Activated T-cell treated with anti-CD3 and anti-CD28 coated beads, Interleukin-2, amount 50 U/mL, for 72 hours (primary cell): ENCODE data around the gene HES6. TPM values are rescaled to one million over a fixed set of nuclear protein-coding genes. Genes with fewer than 3 reads are reported as not detected.
A peak's percentile ranks its signal among the peaks of the same experiment; 100 is the strongest.

Source experiments
- ATAC-seq, 2 donors: fragments of 150-1000 bp; cut with Tn5 transposase; replicated peaks in 1 of 2; 2 replicates each; pipeline ENCODE4 v1.10.0; 2021; ENCODE audit warnings: moderate library complexity in 2 of 2, mild to moderate bottlenecking in 1 of 2
- DNase-seq, 2 donors: peaks; one replicate each; pipeline ENCODE4 v3.0.0; 2021 to 2022; ENCODE audit warnings: mixed read lengths in 1 of 2
- H3K27ac Mint-ChIP-seq: one replicate; pipeline ENCODE4 v1.8.0; 2022; ENCODE audit warnings: mild to moderate bottlenecking, moderate library complexity, mixed read lengths
- H3K27me3 Mint-ChIP-seq: one replicate; pipeline ENCODE4 v1.8.0; 2022; ENCODE audit warnings: low read depth, mixed read lengths
- H3K36me3 Mint-ChIP-seq, 2 donors: one replicate each; pipeline ENCODE4 v1.8.0; 2022; ENCODE audit warnings: mixed read lengths in 2 of 2, mild to moderate bottlenecking in 1 of 2; ENCODE audit not compliant: insufficient read depth in 2 of 2
- H3K4me1 Mint-ChIP-seq: one replicate; pipeline ENCODE4 v1.8.0; 2022; ENCODE audit warnings: low read depth, mixed read lengths
- H3K4me3 Mint-ChIP-seq, 2 donors: one replicate each; pipeline ENCODE4 v1.8.0; 2022; ENCODE audit warnings: mild to moderate bottlenecking in 2 of 2, mixed read lengths in 2 of 2, moderate library complexity in 2 of 2
- H3K9me3 Mint-ChIP-seq, 2 donors: one replicate each; pipeline ENCODE4 v1.8.0; 2022; ENCODE audit warnings: mixed read lengths in 2 of 2
- total RNA-seq, 2 donors: library from RNA; stranded (reverse); gene quantifications; one replicate each; pipeline ENCODE4 v1.2.3, GENCODE V29; 2022

Gene HES6
- total RNA-seq, 2 donors from 2014 or later = 1.6 to 2.0 TPM

- Mint-ChIP-seq H3K4me1 (peaks cover 43% of the 10 kb centered on the region), H3K27me3 (no peaks in the 10 kb centered on the region), H3K36me3 (peaks cover 0 to 2% of the 10 kb centered on the region in 2 donors), H3K4me3 (peak overlapping the region; percentile 80 to 81), H3K27ac (peak overlapping the region; percentile 83), H3K9me3 (no peaks in the 10 kb centered on the region)
- ATAC-seq (no peak), DNase-seq (no peak)
Observed at GRCh38 chr2:238203973-238204683, 35.7 kb downstream of the HES6 start.

- DNase-seq = peak; percentile 92 to 94
- Mint-ChIP-seq H3K4me3 (peak within 1 kb of the TSS; percentile 86 to 94), H3K4me1 (peaks cover 48% of the 10 kb centered on the region), H3K9me3 (no peaks in the 10 kb centered on the region), H3K36me3 (peaks cover 0 to 2% of the 10 kb centered on the region in 2 donors), H3K27me3 (no peaks in the 10 kb centered on the region), H3K27ac (peak within 1 kb of the TSS; percentile 83)
- ATAC-seq = peak; percentile 98
Observed at GRCh38 chr2:238203094-238203972, 36.5 kb downstream of the HES6 start, which contains the start of gene ILKAP. Gene ILKAP, minus strand, starts transcription at chr2:238203695. Its CDS starts 142 bp downstream, at chr2:238203553.

GRCh38 chr2:238202326-238203093 is 37.3 kb downstream of the HES6 start:
- no peaks in the 10 kb centered on the region for H3K9me3 Mint-ChIP-seq
- no peak for ATAC-seq
- no peak for DNase-seq
- H3K36me3 Mint-ChIP-seq = peaks cover 0 to 2% of the 10 kb centered on the region in 2 donors
- H3K27me3 Mint-ChIP-seq = no peaks in the 10 kb centered on the region
- peak overlapping the region; percentile 62 for H3K27ac Mint-ChIP-seq
- H3K4me1 Mint-ChIP-seq = peaks cover 53% of the 10 kb centered on the region
- peak overlapping the region; percentile 86 to 94 for H3K4me3 Mint-ChIP-seq

- no peak overlapping the region for H3K4me3 Mint-ChIP-seq
- no peak for ATAC-seq
- H3K27me3 Mint-ChIP-seq = no peaks in the 10 kb centered on the region
- no peaks in the 10 kb centered on the region for H3K9me3 Mint-ChIP-seq
- no peak for DNase-seq
- no peak overlapping the region for H3K27ac Mint-ChIP-seq
- peaks cover 14 to 30% of the 10 kb centered on the region in 2 donors for H3K36me3 Mint-ChIP-seq
- H3K4me1 Mint-ChIP-seq = no peaks in the 10 kb centered on the region
Observed at GRCh38 chr2:238190445-238190844, 49.4 kb downstream of the HES6 start.

Other genes with a start within 250 kb of the HES6 start
- 10 to 100 TPM; 36.3 to 38.2 TPM for gene SCLY, start 179.0 kb downstream of the HES6 start, total RNA-seq
- gene ESPNL, start 139.7 kb downstream of the HES6 start, total RNA-seq = under 1 TPM; 0.07 to 0.19 TPM
- gene KLHL30, start 101.4 kb downstream of the HES6 start, total RNA-seq = not detected
- gene ERFE, start 81.1 kb downstream of the HES6 start, total RNA-seq = under 1 TPM; 0.60 to 0.88 TPM
- gene ILKAP, start 36.3 kb downstream of the HES6 start, total RNA-seq = 10 to 100 TPM; 53.2 to 55.5 TPM
- gene PER2, start 48.6 kb upstream of the HES6 start, total RNA-seq = 10 to 100 TPM in 1 of 2 donors, 1 to 10 TPM in 1; 8.9 to 12.4 TPM
- gene TRAF3IP1, start 80.5 kb upstream of the HES6 start, total RNA-seq = 10 to 100 TPM in 1 of 2 donors, 1 to 10 TPM in 1; 7.0 to 13.1 TPM
- gene ASB1, start 186.9 kb upstream of the HES6 start, total RNA-seq = 10 to 100 TPM; 49.2 to 52.3 TPM